Left ventricle myocardium inferior (tissue), 1 donor: ENCODE results near the gene KRT7. TPM values are rescaled to one million over a fixed set of nuclear protein-coding genes. Genes with fewer than 3 reads are reported as not detected.

ENCODE experiments used
- DNase-seq: peaks from one replicate; pipeline ENCODE4 v3.0.0-alpha.2; 2020
- H3K27ac ChIP-seq: fragments of 200-600 bp; replicated peaks from 2 replicates; pipeline ENCODE4 v1.8.0; 2021
- H3K27me3 ChIP-seq: fragments of 200-600 bp; 2 replicates; pipeline ENCODE4 v1.8.0; 2021; ENCODE audit warnings: low read depth
- H3K36me3 ChIP-seq: fragments of 200-600 bp; 2 replicates; pipeline ENCODE4 v1.8.0; 2021
- H3K4me1 ChIP-seq: fragments of 200-600 bp; 2 replicates; pipeline ENCODE4 v1.8.0; 2021
- H3K4me3 ChIP-seq: fragments of 200-600 bp; 2 replicates; pipeline ENCODE4 v1.8.0; 2021; ENCODE audit warnings: mild to moderate bottlenecking, moderate library complexity
- H3K9me3 ChIP-seq: fragments of 200-600 bp; replicated peaks from 2 replicates; pipeline ENCODE4 v1.8.0; 2021
- intact Hi-C: fragments of 100-400 bp; cut with micrococcal nuclease; formaldehyde crosslinking; loops from one replicate; pipeline ENCODE4 v1.11.0; 2022
- total RNA-seq: library from RNA; stranded (reverse); fragmentation: NEBNext Ultra II Directional; extraction: Animal tissue kit (Norgen Biotek cat#: 25700); gene quantifications from one replicate; pipeline ENCODE4 v1.2.1, GENCODE V29; 2021
- TF ChIP-seq, protein P1 (sequence below): fragments of 200-600 bp; IDR thresholded peaks from 2 replicates; pipeline ENCODE4 v1.8.0; 2021; ENCODE audit warnings: antibody characterized with exemption, mild to moderate bottlenecking, borderline replicate concordance
- donor health status: DM: no; HTN: yes; CAD: no; lungs with severe emphysema.

The KRT7 gene
- total RNA-seq, 1 donor from 2014 or later, result not detected

DNA sequence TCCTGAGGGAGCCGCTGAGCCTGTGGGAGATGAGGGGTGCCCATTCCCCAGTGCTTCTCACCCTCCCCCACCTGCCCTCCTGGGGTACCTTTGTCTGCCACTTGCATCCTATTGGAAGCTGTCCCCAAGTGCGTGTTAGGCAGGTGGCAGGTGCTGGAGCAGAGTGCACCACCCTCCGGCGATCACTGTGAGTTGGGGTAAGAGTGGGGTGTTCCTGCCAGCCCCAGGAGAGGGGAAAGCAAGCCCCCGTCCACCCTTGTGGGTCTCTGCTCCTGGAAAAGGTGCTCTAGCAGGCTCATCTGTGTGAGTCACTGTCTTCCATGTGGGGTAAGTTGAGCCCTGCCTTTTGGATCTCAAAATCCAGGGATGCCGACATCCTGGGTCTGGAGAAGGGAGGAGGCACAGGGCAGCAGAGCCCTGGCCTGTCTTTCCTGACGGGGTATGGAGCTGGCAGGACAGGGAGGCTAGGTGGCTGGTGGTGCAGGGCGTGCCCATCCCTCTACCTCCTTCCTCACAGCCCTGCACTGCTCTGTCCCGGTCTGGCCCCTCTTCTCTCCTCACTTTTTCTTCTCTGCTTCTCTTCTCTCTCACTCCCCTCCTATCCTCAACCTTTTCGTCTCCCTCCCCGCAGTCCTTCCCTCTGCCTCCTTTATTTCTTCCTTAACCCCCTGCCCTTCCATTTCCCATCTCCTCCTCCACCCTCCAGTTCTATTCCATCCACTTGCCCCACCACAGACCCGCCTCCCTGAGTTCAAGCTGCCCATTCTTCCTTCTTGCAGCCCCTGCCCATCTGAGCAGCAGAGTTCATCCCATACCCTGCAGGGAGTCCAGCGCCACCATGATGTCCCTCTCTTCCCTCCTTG is 20.1 kb upstream of the KRT7 start:
- TF ChIP-seq, protein P1, sequence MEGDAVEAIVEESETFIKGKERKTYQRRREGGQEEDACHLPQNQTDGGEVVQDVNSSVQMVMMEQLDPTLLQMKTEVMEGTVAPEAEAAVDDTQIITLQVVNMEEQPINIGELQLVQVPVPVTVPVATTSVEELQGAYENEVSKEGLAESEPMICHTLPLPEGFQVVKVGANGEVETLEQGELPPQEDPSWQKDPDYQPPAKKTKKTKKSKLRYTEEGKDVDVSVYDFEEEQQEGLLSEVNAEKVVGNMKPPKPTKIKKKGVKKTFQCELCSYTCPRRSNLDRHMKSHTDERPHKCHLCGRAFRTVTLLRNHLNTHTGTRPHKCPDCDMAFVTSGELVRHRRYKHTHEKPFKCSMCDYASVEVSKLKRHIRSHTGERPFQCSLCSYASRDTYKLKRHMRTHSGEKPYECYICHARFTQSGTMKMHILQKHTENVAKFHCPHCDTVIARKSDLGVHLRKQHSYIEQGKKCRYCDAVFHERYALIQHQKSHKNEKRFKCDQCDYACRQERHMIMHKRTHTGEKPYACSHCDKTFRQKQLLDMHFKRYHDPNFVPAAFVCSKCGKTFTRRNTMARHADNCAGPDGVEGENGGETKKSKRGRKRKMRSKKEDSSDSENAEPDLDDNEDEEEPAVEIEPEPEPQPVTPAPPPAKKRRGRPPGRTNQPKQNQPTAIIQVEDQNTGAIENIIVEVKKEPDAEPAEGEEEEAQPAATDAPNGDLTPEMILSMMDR, result no peak
- Histone ChIP-seq H3K4me1 (peaks cover 15% of the 10 kb centered on the region), H3K9me3 (no peaks in the 10 kb centered on the region), H3K27ac (no peak overlapping the region), H3K27me3 (peaks cover 33% of the 10 kb centered on the region), H3K4me3 (no peak overlapping the region), H3K36me3 (no peaks in the 10 kb centered on the region)
- DNase-seq, result no peak
- intact Hi-C loops, result no loop called here

DNA sequence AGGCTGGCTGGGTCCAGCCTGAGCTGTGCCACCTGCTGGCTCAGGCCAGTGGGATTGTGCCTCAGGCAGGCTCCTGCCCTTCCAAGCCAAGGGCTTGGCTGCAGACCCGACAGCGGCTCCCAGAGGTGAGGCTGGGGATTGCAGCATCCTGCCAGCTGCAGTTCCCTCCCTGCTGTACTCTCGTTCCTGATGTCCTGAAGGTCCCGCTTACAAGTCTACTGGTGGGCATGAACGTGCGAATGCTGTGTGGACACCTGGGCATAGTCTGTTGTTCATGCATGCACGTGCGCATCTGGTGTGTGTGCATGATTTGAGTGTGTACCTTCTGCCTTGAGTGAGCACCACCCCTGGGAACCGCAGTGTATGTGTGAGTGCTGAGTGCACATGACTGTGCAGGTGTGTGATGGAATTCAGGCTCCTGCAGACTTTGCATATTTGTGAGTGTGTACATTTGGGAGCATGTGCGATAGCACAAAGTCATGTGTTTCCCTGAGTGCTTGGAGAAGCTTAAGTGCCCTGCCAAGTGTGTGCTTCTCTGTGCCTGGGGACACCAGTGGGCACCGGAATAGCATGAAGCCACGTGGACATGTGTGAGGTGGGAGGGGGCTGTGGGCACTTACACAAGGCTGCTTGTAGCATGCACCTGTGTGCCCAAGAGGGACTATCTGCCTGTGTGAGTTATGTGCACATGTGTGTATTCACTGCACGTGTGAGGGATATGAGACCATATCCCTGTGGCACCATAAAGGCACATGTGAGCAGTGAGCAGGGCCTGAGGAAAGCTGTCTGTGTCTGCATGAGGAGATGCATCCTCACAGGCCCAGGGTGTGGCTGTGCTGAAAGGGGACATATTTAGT is 19.3 kb upstream of the KRT7 start:
- peak; percentile 70 for DNase-seq
- Histone ChIP-seq H3K4me1 (peaks cover 7% of the 10 kb centered on the region), H3K4me3 (no peak overlapping the region), H3K27ac (no peak overlapping the region), H3K36me3 (no peaks in the 10 kb centered on the region), H3K9me3 (no peaks in the 10 kb centered on the region), H3K27me3 (peaks cover 28% of the 10 kb centered on the region)
- intact Hi-C loops, result no loop called here
- TF ChIP-seq, protein P1, result peak; percentile 97

DNA sequence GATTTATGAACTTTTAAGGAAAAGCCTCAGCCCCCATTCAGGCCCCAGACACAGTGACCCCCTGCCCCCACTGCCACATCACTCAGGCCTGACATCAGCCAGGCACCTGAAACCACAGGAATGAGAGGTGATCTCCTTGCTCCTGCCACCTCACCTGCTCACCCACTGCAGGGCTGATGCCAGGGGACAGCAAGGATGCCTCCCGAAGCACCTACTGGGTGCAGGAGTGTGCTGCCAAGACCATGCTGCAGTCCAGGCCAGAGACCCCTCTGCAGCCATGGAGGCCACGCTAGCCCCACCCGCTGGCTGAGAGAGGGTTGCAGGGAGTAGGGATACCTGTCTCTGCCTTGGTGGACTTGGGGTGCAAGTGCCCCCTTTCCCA is 18.6 kb upstream of the KRT7 start:
- TF ChIP-seq, protein P1, result no peak
- H3K4me1 ChIP-seq, result peaks cover 5% of the 10 kb centered on the region
- DNase-seq, result no peak

DNA sequence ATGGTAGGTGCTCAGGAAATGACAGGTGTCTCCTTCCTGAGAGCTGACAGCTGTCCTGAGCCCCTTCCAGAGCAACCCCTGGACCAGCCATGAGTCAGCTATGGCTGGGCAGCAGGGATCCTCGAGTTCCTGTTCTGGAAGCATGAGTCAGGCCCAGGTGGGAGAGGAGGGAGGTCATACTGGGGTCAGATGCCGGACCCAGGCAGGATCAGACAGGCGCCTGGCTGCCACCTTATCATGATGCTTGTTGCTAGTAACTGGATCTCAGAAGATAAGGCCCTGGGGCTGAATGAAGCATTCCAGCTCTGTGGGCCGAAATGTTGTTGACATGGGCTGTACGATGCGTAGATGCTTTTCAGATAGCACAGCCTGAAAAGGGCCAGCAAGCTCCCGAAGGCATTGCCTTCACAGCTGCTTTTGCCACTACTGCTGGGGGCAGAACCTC is 17.4 kb upstream of the KRT7 start:
- no peak overlapping the region for H3K27ac ChIP-seq
- intact Hi-C loops, result no loop called here
- no peak for DNase-seq

More for the DNA sequence above, 18.6 kb upstream of the KRT7 start:
- no peak overlapping the region for H3K27ac ChIP-seq
- H3K4me3 ChIP-seq, result no peak overlapping the region
- H3K9me3 ChIP-seq, result no peaks in the 10 kb centered on the region
- intact Hi-C loops, result no loop called here
- H3K36me3 ChIP-seq, result no peaks in the 10 kb centered on the region
- peaks cover 23% of the 10 kb centered on the region for H3K27me3 ChIP-seq

DNA sequence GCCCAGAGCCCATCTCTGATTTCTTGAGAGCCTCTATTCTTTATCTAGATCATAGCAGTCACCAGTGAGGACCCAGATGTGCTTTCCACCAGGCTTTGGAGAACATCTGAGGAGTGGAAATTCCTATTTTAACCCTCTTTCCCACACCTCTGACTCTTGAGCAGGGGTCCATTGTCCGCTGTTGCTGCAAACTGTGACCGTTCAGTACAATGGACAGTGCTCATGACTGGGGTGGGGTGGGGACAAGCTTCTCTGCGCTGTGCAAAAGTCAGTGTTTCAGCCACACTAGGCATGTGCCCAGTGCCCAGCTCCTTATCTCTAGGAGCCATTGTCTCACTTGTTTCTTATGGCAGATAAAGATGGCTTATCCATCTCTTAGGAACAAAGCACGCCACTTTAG is 16.9 kb upstream of the KRT7 start:
- intact Hi-C loops, result no loop called here
- Histone ChIP-seq H3K9me3 (no peaks in the 10 kb centered on the region), H3K4me1 (peaks cover 5% of the 10 kb centered on the region), H3K4me3 (no peak overlapping the region), H3K27me3 (peaks cover 22% of the 10 kb centered on the region), H3K36me3 (no peaks in the 10 kb centered on the region), H3K27ac (no peak overlapping the region)
- DNase-seq, result no peak
- TF ChIP-seq, protein P1, result no peak

More for the DNA sequence above, 17.4 kb upstream of the KRT7 start:
- Histone ChIP-seq H3K9me3 (no peaks in the 10 kb centered on the region), H3K36me3 (no peaks in the 10 kb centered on the region), H3K27me3 (peaks cover 20% of the 10 kb centered on the region), H3K4me3 (no peak overlapping the region), H3K4me1 (peaks cover 5% of the 10 kb centered on the region)
- TF ChIP-seq, protein P1, result no peak
